HepG2 (cell line): ENCODE data around the gene DTNB. TPM values are rescaled to one million over a fixed set of nuclear protein-coding genes. Genes with fewer than 3 reads are reported as not detected.

ENCODE experiments used
- ATAC-seq: fragments of 200-7000 bp; cut with Tn5 transposase; 3 replicates; pipeline ENCODE4 v1.9.1; 2020; ENCODE audit warnings: mild to moderate bottlenecking, moderate library complexity
- BruUV-seq: library from RNA; stranded (reverse); fragments of 400-500 nt; replicated peaks from 2 replicates; lab custom pipeline; 2021; lab: Mats Ljungman, UMichigan
- CTCF ChIA-PET: fragments of 300-600 bp; formaldehyde crosslinking; extraction: SDS; loops from one replicate; lab custom pipeline; 2021; ENCODE audit warnings: low total read pairs, inconsistent platforms, low intra/inter-chr PET ratio; lab: Yijun Ruan, JAX
- POLR2A ChIA-PET: fragments of 350-600 bp; sonication (Branson Sonifier 250); formaldehyde crosslinking; loops from one replicate; lab custom pipeline; 2020; ENCODE audit warnings: antibody characterized with exemption, inconsistent platforms; lab: Yijun Ruan, JAX
- DNase-seq: peaks from one replicate; pipeline ENCODE4 v3.0.0-alpha.2; 2015; ENCODE audit warnings: low spot score
- FAIRE-seq: peaks from 3 replicates; lab custom pipeline; 2011; peaks lifted over from hg19 to GRCh38; lab: Jason Lieb, UNC
- H2AFZ ChIP-seq: one replicate; pipeline ENCODE4 v1.6.1; 2011; ENCODE audit warnings: low read length, inconsistent platforms
- H3K27ac ChIP-seq: fragments of 300-600 bp; 3 replicates; pipeline ENCODE4 v1.8.0; 2011; ENCODE audit warnings: mixed run types, mild to moderate bottlenecking, mixed read lengths, low read length, inconsistent platforms; ENCODE audit not compliant: insufficient read depth; ENCODE audit errors: extremely low read length
- H3K27me3 ChIP-seq, 2 experiments: fragments of 200-600 bp in 1 of 2; 2 replicates in 1 of 2; 3 replicates in 1 of 2; pipeline versions ENCODE4 v1.6.0 to v1.8.0; 2011; ENCODE audit warnings: low read length in 2 of 2, mild to moderate bottlenecking in 2 of 2, moderate library complexity in 2 of 2, inconsistent platforms in 1 of 2; ENCODE audit not compliant: insufficient read depth in 2 of 2, control insufficient read depth in 1 of 2
- H3K36me3 ChIP-seq, 2 experiments: fragments of 200-600 bp in 1 of 2; replicated peaks in 1 of 2; 2 replicates in 1 of 2; 3 replicates in 1 of 2; pipeline versions ENCODE4 v1.5.1 to v1.8.0; 2011; ENCODE audit warnings: low read length in 2 of 2, inconsistent platforms in 1 of 2; ENCODE audit not compliant: insufficient read depth in 2 of 2, control insufficient read depth in 1 of 2
- H3K4me1 ChIP-seq: 2 replicates; pipeline ENCODE4 v1.5.1; 2012; ENCODE audit warnings: low read length, inconsistent platforms; ENCODE audit not compliant: insufficient read depth
- H3K4me2 ChIP-seq: 2 replicates; pipeline ENCODE4 v1.6.0; 2011; ENCODE audit warnings: low read depth, low read length, inconsistent platforms
- H3K4me3 ChIP-seq, 3 experiments: fragments of 200-600 bp in 1 of 3; sonication (generic), shearing (Covaris generic) in 1 of 3; replicated peaks in 1 of 3; 2 replicates each; pipeline ENCODE4 v1.5.1; 2011 to 2016; ENCODE audit warnings: low read length in 3 of 3, inconsistent platforms in 2 of 3, low read depth in 2 of 3, mild to moderate bottlenecking in 2 of 3, control low read depth in 1 of 3, mixed read lengths in 1 of 3; ENCODE audit not compliant: insufficient read depth in 1 of 3
- H3K79me2 ChIP-seq: one replicate; pipeline ENCODE4 v1.6.1; 2011; ENCODE audit warnings: low read length, inconsistent platforms; ENCODE audit not compliant: insufficient read depth
- H3K9ac ChIP-seq: 2 replicates; pipeline ENCODE4 v1.6.0; 2011; ENCODE audit warnings: mild to moderate bottlenecking, low read depth, low read length, inconsistent platforms; ENCODE audit not compliant: insufficient read depth
- H3K9me3 ChIP-seq: 2 replicates; pipeline ENCODE4 v1.5.1; 2012; ENCODE audit warnings: mild to moderate bottlenecking, low read length
- H4K20me1 ChIP-seq: 2 replicates; pipeline ENCODE4 v1.6.0; 2011; ENCODE audit warnings: inconsistent platforms, mild to moderate bottlenecking, low read length, moderate library complexity; ENCODE audit not compliant: insufficient read depth
- AKAP8 ChIP-seq: sonication (generic); formaldehyde crosslinking; IDR thresholded peaks from 2 replicates; pipeline ENCODE4 v1.5.1; 2020; ENCODE audit warnings: mild to moderate bottlenecking, missing genetic modification reagents
- BORCS8-MEF2B ChIP-seq: sonication (generic); formaldehyde crosslinking; IDR thresholded peaks from 2 replicates; pipeline ENCODE4 v1.8.0; 2022; ENCODE audit warnings: mild to moderate bottlenecking, missing genetic modification reagents
- FOXK1 ChIP-seq: sonication (generic); formaldehyde crosslinking; IDR thresholded peaks from 2 replicates; pipeline ENCODE4 v1.4.0; 2020; ENCODE audit warnings: low read depth, missing genetic modification reagents, borderline replicate concordance
- GTF2F1 ChIP-seq: fragments of 150-350 bp; IDR thresholded peaks from 2 replicates; pipeline ENCODE4 v1.6.1; 2014; ENCODE audit warnings: low read length
- KDM5A ChIP-seq: fragments of 200-600 bp; sonication (generic); IDR thresholded peaks from 2 replicates; pipeline ENCODE4 v1.7.0; 2018; ENCODE audit warnings: antibody characterized with exemption, mild to moderate bottlenecking, low read length, borderline replicate concordance
- NR3C1 ChIP-seq: sonication (generic); formaldehyde crosslinking; IDR thresholded peaks from 2 replicates; pipeline ENCODE4 v1.4.0; 2020; ENCODE audit warnings: missing genetic modification reagents
- PATZ1 ChIP-seq: sonication (generic); formaldehyde crosslinking; IDR thresholded peaks from 2 replicates; pipeline ENCODE4 v1.4.0; 2020; ENCODE audit warnings: missing genetic modification reagents
- PBX2 ChIP-seq: IDR thresholded peaks from 2 replicates; pipeline ENCODE4 v1.6.1; 2016; ENCODE audit warnings: control low read depth
- STAG1 ChIP-seq: sonication (generic); formaldehyde crosslinking; IDR thresholded peaks from 2 replicates; pipeline ENCODE4 v1.4.0; 2020; ENCODE audit warnings: missing genetic modification reagents
- TFDP2 ChIP-seq: sonication (generic); formaldehyde crosslinking; IDR thresholded peaks from 2 replicates; pipeline ENCODE4 v1.4.0; 2020; ENCODE audit warnings: missing genetic modification reagents
- THAP9 ChIP-seq: sonication (generic); formaldehyde crosslinking; IDR thresholded peaks from 2 replicates; pipeline ENCODE4; 2020; ENCODE audit warnings: missing genetic modification reagents, mild to moderate bottlenecking, borderline replicate concordance
- TRIM22 ChIP-seq: fragments of 450-650 bp; IDR thresholded peaks from 2 replicates; pipeline ENCODE4 v1.6.1; 2017
- ZFP36L2 ChIP-seq: sonication (generic); formaldehyde crosslinking; IDR thresholded peaks from 2 replicates; pipeline ENCODE4 v1.4.0; 2020; ENCODE audit warnings: missing genetic modification reagents
- ZNF331 ChIP-seq: sonication (generic); formaldehyde crosslinking; IDR thresholded peaks from 2 replicates; pipeline ENCODE4 v1.4.0; 2020; ENCODE audit warnings: missing genetic modification reagents
- ZNF496 ChIP-seq: sonication (generic); formaldehyde crosslinking; IDR thresholded peaks from 2 replicates; pipeline ENCODE4 v1.8.1; 2023; ENCODE audit warnings: mild to moderate bottlenecking, moderate library complexity, missing genetic modification reagents; ENCODE audit not compliant: insufficient replicate concordance
- ZNF782 ChIP-seq: sonication (generic); formaldehyde crosslinking; IDR thresholded peaks from 2 replicates; pipeline ENCODE4 v1.4.0; 2020; ENCODE audit warnings: missing genetic modification reagents, mild to moderate bottlenecking, borderline replicate concordance
- WGBS: methylation state at CpG from one replicate; pipeline ENCODE4 v1.1.6; 2017; ENCODE audit warnings: low lambda C conversion rate; 5-methylcytosine and 5-hydroxymethylcytosine counted together
- in situ Hi-C: cut with HindIII; loops from 2 replicates; pipeline ENCODE4 v1.10.0; 2017; ENCODE audit warnings: low pct_unique_long_range_greater_than_20kb; ENCODE audit not compliant: extremely low pct_ligation_motif_present
- intact Hi-C: fragments of 100-400 bp; cut with micrococcal nuclease; formaldehyde crosslinking; loops from one replicate; pipeline ENCODE4 v1.10.0; 2022; ENCODE audit not compliant: unreplicated experiment
- polyA plus RNA-seq, 8 experiments: library from polyadenylated mRNA; depleted of rRNA in 3 of 8; stranded (reverse) in 7 of 8; unstranded in 1 of 8; fragments of >200 nt; fragmentation: Illumina TruSeq in 4 of 8; extraction: Trizol in 4 of 8; gene quantifications; 2 replicates each; pipeline versions ENCODE4 v1.2.1 to v1.2.3, GENCODE V29; 2011 to 2016; ENCODE audit warnings: low read depth in 4 of 8, missing spikeins in 1 of 8, mixed read lengths in 1 of 8; ENCODE audit not compliant: insufficient read depth in 1 of 8
- total RNA-seq, 5 experiments: library from RNA; depleted of rRNA; stranded (reverse); fragments of >200 nt; fragmentation: Illumina TruSeq; extraction: Trizol; gene quantifications; 2 replicates each; pipeline ENCODE4 v1.2.3, GENCODE V29; 2016; ENCODE audit warnings: low read depth in 1 of 5

Gene DTNB
- total and polyA plus RNA-seq, 2 of the 13 experiments (the other 11 are each of a cell fraction or from before 2014, with no cell fraction given) = 14.4 to 23.9 TPM

GRCh38 chr2:25561136-25561850 is 112.1 kb downstream of the DTNB start:
- ChIA-PET POLR2A (no interaction called here), CTCF (no interaction called here)
- H4K20me1 ChIP-seq = no peaks in the 10 kb centered on the region
- H3K4me3 ChIP-seq = no peak overlapping the region
- no peak for FAIRE-seq
- H3K4me1 ChIP-seq = no peaks in the 10 kb centered on the region
- in situ Hi-C loops (no loop called here), intact Hi-C loops (no loop called here)
- no peak for DNase-seq
- no peaks in the 10 kb centered on the region for H3K27me3 ChIP-seq
- no peak overlapping the region for H3K9ac ChIP-seq
- BruUV-seq = no TSS peak
- no peak for TF ChIP-seq THAP9 (CRISPR knock-in tag)
- TF ChIP-seq FOXK1 (CRISPR knock-in tag) = no peak
- no peak for TF ChIP-seq BORCS8-MEF2B (CRISPR knock-in tag)
- no peak for TF ChIP-seq ZNF331
- TF ChIP-seq PBX2 (CRISPR knock-in tag) = no peak
- TF ChIP-seq AKAP8 (CRISPR knock-in tag) = no peak
- no peak for TF ChIP-seq NR3C1
- TF ChIP-seq ZNF782 (CRISPR knock-in tag) = no peak
- TF ChIP-seq TFDP2 (CRISPR knock-in tag) = no peak
- no peak for TF ChIP-seq KDM5A
- no peak for TF ChIP-seq TRIM22
- TF ChIP-seq ZNF496 (CRISPR knock-in tag) = no peak
- TF ChIP-seq STAG1 = no peak
- no peak for TF ChIP-seq PATZ1
- no peak for TF ChIP-seq ZFP36L2 (CRISPR knock-in tag)
- no peak for TF ChIP-seq GTF2F1
- no peak overlapping the region for H3K4me2 ChIP-seq
- no peaks in the 10 kb centered on the region for H3K79me2 ChIP-seq
- H3K27ac ChIP-seq = no peak overlapping the region
- H2AFZ ChIP-seq = no peak overlapping the region
- H3K9me3 ChIP-seq = no peaks in the 10 kb centered on the region
- ATAC-seq = no peak
- H3K36me3 ChIP-seq = no peaks in the 10 kb centered on the region
- 94% methylated on average over 5 of the region's 5 CpGs for WGBS
